Measurements from ENCODE around the gene CISH.

Gene CISH

DNA sequence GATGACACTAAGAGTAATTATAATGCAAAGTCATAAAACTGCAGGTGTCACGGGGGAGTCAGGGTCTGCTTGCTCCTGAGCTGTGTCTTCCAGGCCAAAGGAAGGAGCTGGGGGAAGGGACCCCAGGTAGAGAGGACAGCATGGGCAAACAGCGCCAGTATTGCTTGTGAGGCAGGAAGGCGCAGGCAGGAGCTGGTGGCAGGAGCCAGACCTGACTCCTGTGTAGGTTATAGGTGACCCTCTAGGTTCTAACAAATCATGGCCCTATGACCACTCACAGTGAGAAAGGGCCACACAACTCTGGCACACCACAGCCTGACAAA is 1.9 kb downstream of the CISH start:
- H3K4me3 ChIP-seq (ENCODE audit: low read depth, low read length), result no peak overlapping the region
- no peak for TF ChIP-seq CTCF (IDR thresholded peaks at IDR 0.05; ENCODE audit: low read depth, low read length)

- H3K4me3 ChIP-seq (ENCODE audit: low read depth, low read length), result no peak overlapping the region
- no peak for TF ChIP-seq CTCF (IDR thresholded peaks at IDR 0.05; ENCODE audit: low read depth, low read length)
Observed at GRCh38 chr3:50609071-50609762, 2.4 kb downstream of the CISH start.

- TF ChIP-seq CTCF (IDR thresholded peaks at IDR 0.05; ENCODE audit: low read depth, low read length), result no peak
- H3K4me3 ChIP-seq (ENCODE audit: low read depth, low read length), result no peak overlapping the region
Observed at GRCh38 chr3:50608278-50608677, 3.3 kb downstream of the CISH start.

DNA sequence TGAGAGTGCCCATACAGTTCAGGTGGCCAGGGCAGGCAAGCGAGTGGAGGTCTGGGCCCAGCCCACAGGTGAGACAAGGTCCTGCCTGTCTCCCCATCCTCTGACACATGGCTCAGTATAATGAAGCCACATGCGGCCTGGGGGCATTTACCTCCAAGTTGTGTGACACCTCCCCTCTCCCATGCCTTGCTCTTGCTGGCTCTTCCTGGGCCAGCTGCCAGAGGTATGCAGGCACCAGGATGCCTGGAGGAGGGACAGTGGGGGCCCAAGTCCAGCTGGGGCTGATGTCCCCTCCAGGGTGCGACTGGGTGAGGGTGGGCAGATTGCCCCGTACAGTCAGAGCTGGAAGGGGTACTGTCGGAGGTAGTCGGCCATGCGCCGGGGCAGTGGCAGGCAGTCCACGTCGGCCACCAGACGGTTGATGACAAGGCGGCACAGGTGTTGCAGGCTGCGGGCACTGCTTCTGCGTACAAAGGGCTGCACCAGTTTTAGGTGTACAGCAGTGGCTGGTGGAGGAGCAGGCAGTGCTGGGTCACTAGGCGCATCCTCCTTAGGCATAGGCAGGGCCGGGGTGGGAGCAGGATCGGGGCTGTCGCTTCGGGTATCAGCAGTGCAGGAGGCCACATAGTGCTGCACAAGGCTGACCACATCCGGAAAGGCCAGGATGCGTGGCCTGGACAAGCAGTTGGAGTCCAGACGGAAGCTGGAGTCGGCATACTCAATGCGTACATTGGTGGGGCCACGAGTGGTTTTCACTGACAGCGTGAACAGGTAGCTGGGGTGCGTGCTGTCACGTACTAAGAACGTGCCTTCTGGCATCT is 4.1 kb downstream of the CISH start:
- no peak for TF ChIP-seq CTCF (IDR thresholded peaks at IDR 0.05; ENCODE audit: low read depth, low read length)
- no peak overlapping the region for H3K4me3 ChIP-seq (ENCODE audit: low read depth, low read length)

GRCh38 chr3:50606596-50606995 is 5.0 kb downstream of the CISH start:
- no peak for TF ChIP-seq CTCF (IDR thresholded peaks at IDR 0.05; ENCODE audit: low read depth, low read length)
- no peak overlapping the region for H3K4me3 ChIP-seq (ENCODE audit: low read depth, low read length)

- TF ChIP-seq CTCF (IDR thresholded peaks at IDR 0.05; ENCODE audit: low read depth, low read length), result no peak
- H3K4me3 ChIP-seq (ENCODE audit: low read depth, low read length), result no peak overlapping the region
Observed at GRCh38 chr3:50605901-50606326, 5.7 kb downstream of the CISH start.
